ENCODE measurements around the gene ZNF556. TPM values are rescaled to one million over a fixed set of nuclear protein-coding genes. Genes with fewer than 3 reads are reported as not detected.

The ZNF556 gene
- 0.01 to 0.19 TPM (median 0.04 TPM) in 5 replicates for total RNA-seq (2022; extraction: Qiagen RNA extraction)

GRCh38 chr19:2867025-2867991, at the start of gene ZNF556:
Gene ZNF556 (plus strand): TSS chr19:2867335. CDS start chr19:2867422, 87 bp downstream.

GRCh38 chr19:2819540-2820111, 47.5 kb upstream of the ZNF556 start, which contains the start of gene ZNF554:
Gene ZNF554 (plus strand): TSS chr19:2819868. CDS start chr19:2820072, 204 bp downstream.

GRCh38 chr19:2840794-2841791, 26.0 kb upstream of the ZNF556 start, which contains the start of gene ZNF555:
Gene ZNF555 (plus strand): TSS chr19:2841475. CDS start chr19:2841573, 98 bp downstream.

GRCh38 chr19:2900296-2901252, 33.4 kb downstream of the ZNF556 start, which contains the start of gene ZNF57:
Gene ZNF57 (plus strand): TSS chr19:2900928. CDS start chr19:2901046, 118 bp downstream.

Other genes starting within 250 kb of the ZNF556 start
- gene GNG7, start 164.6 kb upstream of the ZNF556 start, total RNA-seq (2022; extraction: Qiagen RNA extraction): 0.02 to 0.08 TPM (median 0.07 TPM) in 5 replicates
- gene DIRAS1, start 146.0 kb upstream of the ZNF556 start, total RNA-seq (2022; extraction: Qiagen RNA extraction): 2.8 to 4.7 TPM (median 4.1 TPM) in 5 replicates
- 26.6 to 29.2 TPM (median 27.5 TPM) in 5 replicates for gene SLC39A3, start 127.3 kb upstream of the ZNF556 start, total RNA-seq (2022; extraction: Qiagen RNA extraction)
- 51.4 to 81.2 TPM (median 71.6 TPM) in 5 replicates for gene SGTA, start 84.1 kb upstream of the ZNF556 start, total RNA-seq (2022; extraction: Qiagen RNA extraction)
- gene THOP1, start 81.8 kb upstream of the ZNF556 start, total RNA-seq (2022; extraction: Qiagen RNA extraction): 72.3 to 103 TPM (median 94.3 TPM) in 5 replicates
- gene ZNF554, start 47.5 kb upstream of the ZNF556 start, total RNA-seq (2022; extraction: Qiagen RNA extraction): 0.67 to 1.1 TPM (median 0.93 TPM) in 5 replicates
- gene ZNF555, start 25.9 kb upstream of the ZNF556 start, total RNA-seq (2022; extraction: Qiagen RNA extraction): 1.4 to 3.2 TPM (median 2.3 TPM) in 5 replicates
- gene ZNF57, start 33.6 kb downstream of the ZNF556 start, total RNA-seq (2022; extraction: Qiagen RNA extraction): 3.9 to 6.0 TPM (median 4.5 TPM) in 5 replicates
- gene ZNF77, start 77.6 kb downstream of the ZNF556 start, total RNA-seq (2022; extraction: Qiagen RNA extraction): 1.6 to 1.8 TPM (median 1.8 TPM) in 5 replicates
- gene TLE6, start 110.2 kb downstream of the ZNF556 start, total RNA-seq (2022; extraction: Qiagen RNA extraction): 4.4 to 7.3 TPM (median 6.1 TPM) in 5 replicates
- 1.7 to 4.0 TPM (median 3.0 TPM) in 5 replicates for gene TLE2, start 161.9 kb downstream of the ZNF556 start, total RNA-seq (2022; extraction: Qiagen RNA extraction)
- gene TLE5, start 195.2 kb downstream of the ZNF556 start, total RNA-seq (2022; extraction: Qiagen RNA extraction): 201 to 271 TPM (median 270 TPM) in 5 replicates
- 25.3 to 38.5 TPM (median 35.4 TPM) in 5 replicates for gene GNA11, start 227.0 kb downstream of the ZNF556 start, total RNA-seq (2022; extraction: Qiagen RNA extraction)

Data from A549 treated with dexamethasone at 1 μM for 4 hours (cell line).